ENCODE data around the gene PARD3. TPM values are rescaled to one million over a fixed set of nuclear protein-coding genes. Genes with fewer than 3 reads are reported as not detected.

The PARD3 gene
- total RNA-seq, 2 donors from 2014 or later: 59.6 to 74.6 TPM

DNA sequence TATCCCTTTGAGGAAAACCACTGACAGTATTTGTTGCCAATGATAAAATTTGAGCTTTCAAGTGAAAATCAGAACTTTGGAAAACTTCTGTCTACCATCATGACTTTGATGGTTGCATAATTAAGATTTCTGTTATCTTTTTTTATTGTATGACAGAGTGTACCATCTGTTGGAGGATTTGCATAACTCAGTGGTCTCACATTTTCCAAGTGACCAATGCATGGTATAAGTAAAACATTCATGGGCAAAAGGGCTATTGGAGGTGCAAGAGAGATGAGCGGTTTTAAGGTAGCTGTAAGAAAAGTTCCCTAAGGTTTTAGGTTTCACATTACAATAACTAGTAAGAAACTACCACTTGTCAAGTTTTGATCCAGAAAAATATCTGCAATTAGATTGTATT, 625.3 kb downstream of the PARD3 start:
- Histone ChIP-seq H3K9ac (ENCODE audit: extremely low read depth, low read length, poor library complexity, severe bottlenecking) (no peak overlapping the region), H3K4me1 (ENCODE audit: control insufficient read depth, insufficient read depth, low read length) (peaks cover 13% of the 10 kb centered on the region), H3K27me3 (ENCODE audit: control insufficient read depth, insufficient read depth, low read length, poor library complexity, severe bottlenecking) (no peaks in the 10 kb centered on the region), H3K4me3 (ENCODE audit: low read length) (no peak overlapping the region), H3K9me3 (ENCODE audit: control insufficient read depth, low read length) (no peaks in the 10 kb centered on the region), H3K36me3 (ENCODE audit: control insufficient read depth, insufficient read depth, low read length) (no peaks in the 10 kb centered on the region), H3K27ac (ENCODE audit: low read depth, low read length) (no peak overlapping the region)
- TF ChIP-seq, protein P1, sequence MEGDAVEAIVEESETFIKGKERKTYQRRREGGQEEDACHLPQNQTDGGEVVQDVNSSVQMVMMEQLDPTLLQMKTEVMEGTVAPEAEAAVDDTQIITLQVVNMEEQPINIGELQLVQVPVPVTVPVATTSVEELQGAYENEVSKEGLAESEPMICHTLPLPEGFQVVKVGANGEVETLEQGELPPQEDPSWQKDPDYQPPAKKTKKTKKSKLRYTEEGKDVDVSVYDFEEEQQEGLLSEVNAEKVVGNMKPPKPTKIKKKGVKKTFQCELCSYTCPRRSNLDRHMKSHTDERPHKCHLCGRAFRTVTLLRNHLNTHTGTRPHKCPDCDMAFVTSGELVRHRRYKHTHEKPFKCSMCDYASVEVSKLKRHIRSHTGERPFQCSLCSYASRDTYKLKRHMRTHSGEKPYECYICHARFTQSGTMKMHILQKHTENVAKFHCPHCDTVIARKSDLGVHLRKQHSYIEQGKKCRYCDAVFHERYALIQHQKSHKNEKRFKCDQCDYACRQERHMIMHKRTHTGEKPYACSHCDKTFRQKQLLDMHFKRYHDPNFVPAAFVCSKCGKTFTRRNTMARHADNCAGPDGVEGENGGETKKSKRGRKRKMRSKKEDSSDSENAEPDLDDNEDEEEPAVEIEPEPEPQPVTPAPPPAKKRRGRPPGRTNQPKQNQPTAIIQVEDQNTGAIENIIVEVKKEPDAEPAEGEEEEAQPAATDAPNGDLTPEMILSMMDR (conservative IDR thresholded peaks at IDR 0.05): no peak
- DNase-seq: no peak
- no peaks in the 10 kb centered on the region for H3K9me3 Mint-ChIP-seq
- 92% methylated on average over 1 of the region's 1 CpG; no CpG with 5 or more reads in 1 of the 2 experiments for WGBS, 2 experiments (ENCODE audit: insufficient coverage in 1 of 2, insufficient read length in 1 of 2)
- H3K4me1 Mint-ChIP-seq: peaks cover 59% of the 10 kb centered on the region
- H3K27me3 Mint-ChIP-seq (ENCODE audit: insufficient read depth): no peaks in the 10 kb centered on the region
- H3K27ac Mint-ChIP-seq: no peak overlapping the region
- H3K4me3 Mint-ChIP-seq: no peak overlapping the region
- H3K36me3 Mint-ChIP-seq (ENCODE audit: low read depth): no peaks in the 10 kb centered on the region

DNA sequence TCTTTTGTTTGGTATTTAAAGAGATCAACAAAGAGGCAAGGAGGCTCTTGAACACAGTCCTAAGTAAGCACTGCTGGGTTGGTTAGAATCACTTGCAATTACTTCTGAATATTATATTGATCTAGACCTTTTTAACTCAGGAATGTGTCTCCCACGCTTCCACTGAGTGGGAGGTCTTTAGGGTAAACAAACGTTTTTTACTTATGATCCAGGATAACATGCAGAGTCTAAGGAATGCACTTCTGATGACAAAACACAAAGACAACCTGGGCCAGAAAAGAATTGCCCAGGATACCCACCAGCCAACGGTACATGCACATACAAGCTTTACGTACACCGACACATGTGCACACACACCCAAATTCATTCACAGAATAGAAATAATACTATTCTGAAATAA, 626.9 kb downstream of the PARD3 start:
- H3K4me1 ChIP-seq (ENCODE audit: control insufficient read depth, insufficient read depth, low read length): peaks cover 13% of the 10 kb centered on the region
- H3K27me3 Mint-ChIP-seq (ENCODE audit: insufficient read depth): no peaks in the 10 kb centered on the region
- H3K4me1 Mint-ChIP-seq: peaks cover 64% of the 10 kb centered on the region

DNA sequence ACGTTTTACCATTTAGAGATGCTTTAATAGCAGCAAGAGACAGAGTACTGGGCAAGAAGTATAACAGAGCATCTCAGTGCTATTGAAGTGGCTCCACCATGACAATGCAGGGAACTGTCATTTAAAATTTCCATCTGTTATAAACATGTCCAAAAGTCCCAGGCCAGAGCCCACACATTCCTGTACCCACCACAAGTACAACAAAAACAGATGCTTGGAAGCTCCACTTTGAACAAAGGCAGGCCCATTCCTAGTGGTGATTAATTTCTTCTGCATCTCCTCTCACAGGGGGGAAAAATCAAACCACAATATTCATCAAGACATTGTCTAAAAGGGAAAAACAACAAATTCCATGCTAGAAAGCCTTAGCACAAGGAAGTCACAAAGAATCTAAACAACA, 627.9 kb downstream of the PARD3 start:
- H3K4me1 ChIP-seq (ENCODE audit: control insufficient read depth, insufficient read depth, low read length): peaks cover 17% of the 10 kb centered on the region
- Mint-ChIP-seq H3K36me3 (ENCODE audit: low read depth) (no peaks in the 10 kb centered on the region), H3K4me1 (peaks cover 68% of the 10 kb centered on the region), H3K9me3 (no peaks in the 10 kb centered on the region), H3K27me3 (ENCODE audit: insufficient read depth) (no peaks in the 10 kb centered on the region), H3K27ac (no peak overlapping the region), H3K4me3 (no peak overlapping the region)
- H3K9ac ChIP-seq (ENCODE audit: extremely low read depth, low read length, poor library complexity, severe bottlenecking): no peak overlapping the region
- H3K27me3 ChIP-seq (ENCODE audit: control insufficient read depth, insufficient read depth, low read length, poor library complexity, severe bottlenecking): no peaks in the 10 kb centered on the region
- 50 to 54% methylated on average over 1 of the region's 1 CpG for WGBS, 2 experiments (ENCODE audit: insufficient coverage in 1 of 2, insufficient read length in 1 of 2)
- no peak overlapping the region for H3K4me3 ChIP-seq (ENCODE audit: low read length)
- no peaks in the 10 kb centered on the region for H3K36me3 ChIP-seq (ENCODE audit: control insufficient read depth, insufficient read depth, low read length)
- no peaks in the 10 kb centered on the region for H3K9me3 ChIP-seq (ENCODE audit: control insufficient read depth, low read length)
- TF ChIP-seq, protein P1 (conservative IDR thresholded peaks at IDR 0.05): no peak
- DNase-seq: no peak
- H3K27ac ChIP-seq (ENCODE audit: low read depth, low read length): no peak overlapping the region

More for the DNA sequence above, 626.9 kb downstream of the PARD3 start:
- no peaks in the 10 kb centered on the region for H3K36me3 ChIP-seq (ENCODE audit: control insufficient read depth, insufficient read depth, low read length)
- no peak overlapping the region for H3K27ac ChIP-seq (ENCODE audit: low read depth, low read length)
- H3K4me3 ChIP-seq (ENCODE audit: low read length): no peak overlapping the region
- H3K27ac Mint-ChIP-seq: no peak overlapping the region
- no peak overlapping the region for H3K4me3 Mint-ChIP-seq
- no peaks in the 10 kb centered on the region for H3K9me3 ChIP-seq (ENCODE audit: control insufficient read depth, low read length)
- H3K9ac ChIP-seq (ENCODE audit: extremely low read depth, low read length, poor library complexity, severe bottlenecking): no peak overlapping the region
- H3K9me3 Mint-ChIP-seq: no peaks in the 10 kb centered on the region
- no peak for DNase-seq
- TF ChIP-seq, protein P1 (conservative IDR thresholded peaks at IDR 0.05): no peak
- no peaks in the 10 kb centered on the region for H3K36me3 Mint-ChIP-seq (ENCODE audit: low read depth)
- 89 to 100% methylated on average over 2 to 5 of the region's 5 CpGs for WGBS, 2 experiments (ENCODE audit: insufficient coverage in 1 of 2, insufficient read length in 1 of 2)
- H3K27me3 ChIP-seq (ENCODE audit: control insufficient read depth, insufficient read depth, low read length, poor library complexity, severe bottlenecking): no peaks in the 10 kb centered on the region

Measured in endodermal cell (in vitro differentiated cells).